Measurements from ENCODE around the gene ANKS6. TPM values are rescaled to one million over a fixed set of nuclear protein-coding genes. Genes with fewer than 3 reads are reported as not detected.

ANKS6 gene
- total and polyA plus RNA-seq, 9 of the 15 experiments (the other 6 are each of a cell fraction or from before 2014, with no cell fraction given) = 9.9 to 74.5 (median 36.9) TPM

DNA sequence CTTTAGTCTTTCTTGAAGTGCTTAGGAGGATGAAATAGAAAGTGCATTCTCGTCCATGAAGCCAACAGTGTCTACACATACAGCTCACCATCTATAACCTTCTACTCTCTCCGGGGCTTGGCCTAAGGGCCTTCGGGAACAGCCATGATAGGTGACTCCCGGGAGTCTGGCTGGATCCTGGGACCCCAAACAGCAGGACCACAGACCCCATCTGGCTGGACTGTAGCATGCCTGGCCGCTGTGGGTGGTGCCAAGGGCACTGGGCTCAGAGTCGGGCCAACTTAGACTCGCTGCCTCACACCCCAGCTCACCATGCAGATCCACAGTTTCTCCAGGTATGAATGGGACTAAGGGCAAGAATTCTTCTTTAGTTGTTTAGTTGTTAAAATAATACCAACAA lies 104.0 kb downstream of the ANKS6 start (continued):
- TF ChIP-seq, protein P1, sequence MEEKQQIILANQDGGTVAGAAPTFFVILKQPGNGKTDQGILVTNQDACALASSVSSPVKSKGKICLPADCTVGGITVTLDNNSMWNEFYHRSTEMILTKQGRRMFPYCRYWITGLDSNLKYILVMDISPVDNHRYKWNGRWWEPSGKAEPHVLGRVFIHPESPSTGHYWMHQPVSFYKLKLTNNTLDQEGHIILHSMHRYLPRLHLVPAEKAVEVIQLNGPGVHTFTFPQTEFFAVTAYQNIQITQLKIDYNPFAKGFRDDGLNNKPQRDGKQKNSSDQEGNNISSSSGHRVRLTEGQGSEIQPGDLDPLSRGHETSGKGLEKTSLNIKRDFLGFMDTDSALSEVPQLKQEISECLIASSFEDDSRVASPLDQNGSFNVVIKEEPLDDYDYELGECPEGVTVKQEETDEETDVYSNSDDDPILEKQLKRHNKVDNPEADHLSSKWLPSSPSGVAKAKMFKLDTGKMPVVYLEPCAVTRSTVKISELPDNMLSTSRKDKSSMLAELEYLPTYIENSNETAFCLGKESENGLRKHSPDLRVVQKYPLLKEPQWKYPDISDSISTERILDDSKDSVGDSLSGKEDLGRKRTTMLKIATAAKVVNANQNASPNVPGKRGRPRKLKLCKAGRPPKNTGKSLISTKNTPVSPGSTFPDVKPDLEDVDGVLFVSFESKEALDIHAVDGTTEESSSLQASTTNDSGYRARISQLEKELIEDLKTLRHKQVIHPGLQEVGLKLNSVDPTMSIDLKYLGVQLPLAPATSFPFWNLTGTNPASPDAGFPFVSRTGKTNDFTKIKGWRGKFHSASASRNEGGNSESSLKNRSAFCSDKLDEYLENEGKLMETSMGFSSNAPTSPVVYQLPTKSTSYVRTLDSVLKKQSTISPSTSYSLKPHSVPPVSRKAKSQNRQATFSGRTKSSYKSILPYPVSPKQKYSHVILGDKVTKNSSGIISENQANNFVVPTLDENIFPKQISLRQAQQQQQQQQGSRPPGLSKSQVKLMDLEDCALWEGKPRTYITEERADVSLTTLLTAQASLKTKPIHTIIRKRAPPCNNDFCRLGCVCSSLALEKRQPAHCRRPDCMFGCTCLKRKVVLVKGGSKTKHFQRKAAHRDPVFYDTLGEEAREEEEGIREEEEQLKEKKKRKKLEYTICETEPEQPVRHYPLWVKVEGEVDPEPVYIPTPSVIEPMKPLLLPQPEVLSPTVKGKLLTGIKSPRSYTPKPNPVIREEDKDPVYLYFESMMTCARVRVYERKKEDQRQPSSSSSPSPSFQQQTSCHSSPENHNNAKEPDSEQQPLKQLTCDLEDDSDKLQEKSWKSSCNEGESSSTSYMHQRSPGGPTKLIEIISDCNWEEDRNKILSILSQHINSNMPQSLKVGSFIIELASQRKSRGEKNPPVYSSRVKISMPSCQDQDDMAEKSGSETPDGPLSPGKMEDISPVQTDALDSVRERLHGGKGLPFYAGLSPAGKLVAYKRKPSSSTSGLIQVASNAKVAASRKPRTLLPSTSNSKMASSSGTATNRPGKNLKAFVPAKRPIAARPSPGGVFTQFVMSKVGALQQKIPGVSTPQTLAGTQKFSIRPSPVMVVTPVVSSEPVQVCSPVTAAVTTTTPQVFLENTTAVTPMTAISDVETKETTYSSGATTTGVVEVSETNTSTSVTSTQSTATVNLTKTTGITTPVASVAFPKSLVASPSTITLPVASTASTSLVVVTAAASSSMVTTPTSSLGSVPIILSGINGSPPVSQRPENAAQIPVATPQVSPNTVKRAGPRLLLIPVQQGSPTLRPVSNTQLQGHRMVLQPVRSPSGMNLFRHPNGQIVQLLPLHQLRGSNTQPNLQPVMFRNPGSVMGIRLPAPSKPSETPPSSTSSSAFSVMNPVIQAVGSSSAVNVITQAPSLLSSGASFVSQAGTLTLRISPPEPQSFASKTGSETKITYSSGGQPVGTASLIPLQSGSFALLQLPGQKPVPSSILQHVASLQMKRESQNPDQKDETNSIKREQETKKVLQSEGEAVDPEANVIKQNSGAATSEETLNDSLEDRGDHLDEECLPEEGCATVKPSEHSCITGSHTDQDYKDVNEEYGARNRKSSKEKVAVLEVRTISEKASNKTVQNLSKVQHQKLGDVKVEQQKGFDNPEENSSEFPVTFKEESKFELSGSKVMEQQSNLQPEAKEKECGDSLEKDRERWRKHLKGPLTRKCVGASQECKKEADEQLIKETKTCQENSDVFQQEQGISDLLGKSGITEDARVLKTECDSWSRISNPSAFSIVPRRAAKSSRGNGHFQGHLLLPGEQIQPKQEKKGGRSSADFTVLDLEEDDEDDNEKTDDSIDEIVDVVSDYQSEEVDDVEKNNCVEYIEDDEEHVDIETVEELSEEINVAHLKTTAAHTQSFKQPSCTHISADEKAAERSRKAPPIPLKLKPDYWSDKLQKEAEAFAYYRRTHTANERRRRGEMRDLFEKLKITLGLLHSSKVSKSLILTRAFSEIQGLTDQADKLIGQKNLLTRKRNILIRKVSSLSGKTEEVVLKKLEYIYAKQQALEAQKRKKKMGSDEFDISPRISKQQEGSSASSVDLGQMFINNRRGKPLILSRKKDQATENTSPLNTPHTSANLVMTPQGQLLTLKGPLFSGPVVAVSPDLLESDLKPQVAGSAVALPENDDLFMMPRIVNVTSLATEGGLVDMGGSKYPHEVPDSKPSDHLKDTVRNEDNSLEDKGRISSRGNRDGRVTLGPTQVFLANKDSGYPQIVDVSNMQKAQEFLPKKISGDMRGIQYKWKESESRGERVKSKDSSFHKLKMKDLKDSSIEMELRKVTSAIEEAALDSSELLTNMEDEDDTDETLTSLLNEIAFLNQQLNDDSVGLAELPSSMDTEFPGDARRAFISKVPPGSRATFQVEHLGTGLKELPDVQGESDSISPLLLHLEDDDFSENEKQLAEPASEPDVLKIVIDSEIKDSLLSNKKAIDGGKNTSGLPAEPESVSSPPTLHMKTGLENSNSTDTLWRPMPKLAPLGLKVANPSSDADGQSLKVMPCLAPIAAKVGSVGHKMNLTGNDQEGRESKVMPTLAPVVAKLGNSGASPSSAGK (IDR thresholded peaks at IDR 0.05) = no peak
- TF ChIP-seq SMAD1 (IDR thresholded peaks at IDR 0.05; ENCODE audit: low read depth, low read length, partially characterized antibody) (no peak), ZBTB33 (CRISPR knock-in tag; IDR thresholded peaks at IDR 0.05) (no peak), NEUROD1 (IDR thresholded peaks at IDR 0.05; ENCODE audit: borderline replicate concordance, low read depth, low read length, partially characterized antibody) (no peak), MTA2 (IDR thresholded peaks at IDR 0.05; ENCODE audit: low read depth) (no peak), SAP30 (IDR thresholded peaks at IDR 0.05; ENCODE audit: borderline replicate concordance, insufficient read depth, low read depth, low read length, poor library complexity, severe bottlenecking) (no peak), MTA1 (IDR thresholded peaks at IDR 0.05; ENCODE audit: borderline replicate concordance) (no peak)
- TF ChIP-seq, protein P2, sequence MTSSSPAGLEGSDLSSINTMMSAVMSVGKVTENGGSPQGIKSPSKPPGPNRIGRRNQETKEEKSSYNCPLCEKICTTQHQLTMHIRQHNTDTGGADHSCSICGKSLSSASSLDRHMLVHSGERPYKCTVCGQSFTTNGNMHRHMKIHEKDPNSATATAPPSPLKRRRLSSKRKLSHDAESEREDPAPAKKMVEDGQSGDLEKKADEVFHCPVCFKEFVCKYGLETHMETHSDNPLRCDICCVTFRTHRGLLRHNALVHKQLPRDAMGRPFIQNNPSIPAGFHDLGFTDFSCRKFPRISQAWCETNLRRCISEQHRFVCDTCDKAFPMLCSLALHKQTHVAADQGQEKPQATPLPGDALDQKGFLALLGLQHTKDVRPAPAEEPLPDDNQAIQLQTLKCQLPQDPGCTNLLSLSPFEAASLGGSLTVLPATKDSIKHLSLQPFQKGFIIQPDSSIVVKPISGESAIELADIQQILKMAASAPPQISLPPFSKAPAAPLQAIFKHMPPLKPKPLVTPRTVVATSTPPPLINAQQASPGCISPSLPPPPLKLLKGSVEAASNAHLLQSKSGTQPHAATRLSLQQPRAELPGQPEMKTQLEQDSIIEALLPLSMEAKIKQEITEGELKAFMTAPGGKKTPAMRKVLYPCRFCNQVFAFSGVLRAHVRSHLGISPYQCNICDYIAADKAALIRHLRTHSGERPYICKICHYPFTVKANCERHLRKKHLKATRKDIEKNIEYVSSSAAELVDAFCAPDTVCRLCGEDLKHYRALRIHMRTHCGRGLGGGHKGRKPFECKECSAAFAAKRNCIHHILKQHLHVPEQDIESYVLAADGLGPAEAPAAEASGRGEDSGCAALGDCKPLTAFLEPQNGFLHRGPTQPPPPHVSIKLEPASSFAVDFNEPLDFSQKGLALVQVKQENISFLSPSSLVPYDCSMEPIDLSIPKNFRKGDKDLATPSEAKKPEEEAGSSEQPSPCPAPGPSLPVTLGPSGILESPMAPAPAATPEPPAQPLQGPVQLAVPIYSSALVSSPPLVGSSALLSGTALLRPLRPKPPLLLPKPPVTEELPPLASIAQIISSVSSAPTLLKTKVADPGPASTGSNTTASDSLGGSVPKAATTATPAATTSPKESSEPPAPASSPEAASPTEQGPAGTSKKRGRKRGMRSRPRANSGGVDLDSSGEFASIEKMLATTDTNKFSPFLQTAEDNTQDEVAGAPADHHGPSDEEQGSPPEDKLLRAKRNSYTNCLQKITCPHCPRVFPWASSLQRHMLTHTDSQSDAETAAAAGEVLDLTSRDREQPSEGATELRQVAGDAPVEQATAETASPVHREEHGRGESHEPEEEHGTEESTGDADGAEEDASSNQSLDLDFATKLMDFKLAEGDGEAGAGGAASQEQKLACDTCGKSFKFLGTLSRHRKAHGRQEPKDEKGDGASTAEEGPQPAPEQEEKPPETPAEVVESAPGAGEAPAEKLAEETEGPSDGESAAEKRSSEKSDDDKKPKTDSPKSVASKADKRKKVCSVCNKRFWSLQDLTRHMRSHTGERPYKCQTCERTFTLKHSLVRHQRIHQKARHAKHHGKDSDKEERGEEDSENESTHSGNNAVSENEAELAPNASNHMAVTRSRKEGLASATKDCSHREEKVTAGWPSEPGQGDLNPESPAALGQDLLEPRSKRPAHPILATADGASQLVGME (CRISPR knock-in tag; IDR thresholded peaks at IDR 0.05) = no peak

All from K562 (cell line).